OCI-LY7 (cell line): ENCODE results near the gene IFT43.

ENCODE experiments used
- CTCF ChIP-seq: fragments of 200-600 bp; sonication (generic); conservative IDR thresholded peaks from 2 replicates; pipeline ENCODE4 v1.5.1; 2014; ENCODE audit warnings: mild to moderate bottlenecking, antibody characterized with exemption, low read length, moderate library complexity, mixed read lengths
- EZH2phosphoT487 ChIP-seq: fragments of 200-600 bp; sonication (generic); IDR thresholded peaks from 2 replicates; pipeline ENCODE4 v1.6.1; 2018; ENCODE audit warnings: low read depth, borderline replicate concordance, mild to moderate bottlenecking, mixed run types, antibody characterized with exemption, low read length, moderate library complexity, mixed read lengths

- TF ChIP-seq CTCF = no peak
- no peak for TF ChIP-seq EZH2phosphoT487
Measured at GRCh38 chr14:76085358-76085757, 99.8 kb downstream of the IFT43 start.
